ENCODE data around the gene PPOX.

PPOX gene

DNA sequence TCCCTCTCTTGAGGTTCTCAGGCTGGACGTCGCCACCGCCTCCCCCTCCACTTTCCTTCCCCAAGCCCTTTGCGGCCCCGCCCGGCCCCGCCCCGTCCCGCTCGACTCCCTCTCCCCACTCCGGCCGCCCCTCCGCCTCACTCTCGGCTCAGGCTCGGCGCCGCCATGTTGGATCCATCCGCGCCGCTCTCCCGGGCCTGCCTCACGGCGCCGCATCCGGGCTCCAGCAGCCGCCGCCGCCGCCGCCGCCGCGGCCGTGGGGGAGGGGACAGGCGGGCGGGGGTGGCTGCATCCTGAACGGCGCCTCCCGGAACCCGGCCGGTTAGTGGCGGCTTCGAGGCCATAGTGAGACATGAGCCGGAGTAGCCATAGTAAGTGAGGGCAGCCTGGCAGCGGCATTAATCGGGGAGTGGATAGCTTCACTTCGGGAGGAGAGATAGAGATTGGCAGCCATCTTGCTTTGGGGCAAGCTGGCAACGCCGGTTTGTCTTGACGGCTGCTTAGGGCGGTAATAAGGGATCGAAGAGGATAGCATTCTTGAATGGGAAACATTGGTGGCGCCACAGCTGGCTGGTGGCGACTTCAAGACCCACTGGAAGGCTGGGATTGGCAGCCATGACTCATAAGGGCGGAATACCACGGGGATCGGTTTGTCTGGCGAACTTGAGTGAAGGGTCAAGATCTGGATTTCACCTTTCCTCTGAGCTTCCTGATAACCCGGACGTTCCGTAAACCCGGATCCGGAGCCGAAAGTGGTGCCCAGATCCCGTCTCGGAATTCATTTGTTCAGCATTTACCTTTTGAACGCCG, 33.6 kb upstream of the PPOX start, which contains the start of gene DEDD:
TSS of gene DEDD (minus strand) at position 258 of the 810 bp plus-strand sequence. CDS start 8,205 bp downstream, outside the sequence.
- H3K4me1 ChIP-seq (ENCODE audit: control insufficient read depth, insufficient read depth, low read length): peaks cover 5% of the 10 kb centered on the region
- H3K9ac ChIP-seq (ENCODE audit: low read length): peak within 1 kb of the TSS; percentile 93
- no peaks in the 10 kb centered on the region for H3K9me3 ChIP-seq (ENCODE audit: control insufficient read depth, low read length)
- H3K36me3 ChIP-seq (ENCODE audit: control insufficient read depth, insufficient read depth, low read length): peaks cover 3% of the 10 kb centered on the region
- H3K27me3 ChIP-seq (ENCODE audit: control insufficient read depth, insufficient read depth, low read length): no peaks in the 10 kb centered on the region
- H3K4me3 ChIP-seq (ENCODE audit: low read length): peak within 1 kb of the TSS; percentile 74

DNA sequence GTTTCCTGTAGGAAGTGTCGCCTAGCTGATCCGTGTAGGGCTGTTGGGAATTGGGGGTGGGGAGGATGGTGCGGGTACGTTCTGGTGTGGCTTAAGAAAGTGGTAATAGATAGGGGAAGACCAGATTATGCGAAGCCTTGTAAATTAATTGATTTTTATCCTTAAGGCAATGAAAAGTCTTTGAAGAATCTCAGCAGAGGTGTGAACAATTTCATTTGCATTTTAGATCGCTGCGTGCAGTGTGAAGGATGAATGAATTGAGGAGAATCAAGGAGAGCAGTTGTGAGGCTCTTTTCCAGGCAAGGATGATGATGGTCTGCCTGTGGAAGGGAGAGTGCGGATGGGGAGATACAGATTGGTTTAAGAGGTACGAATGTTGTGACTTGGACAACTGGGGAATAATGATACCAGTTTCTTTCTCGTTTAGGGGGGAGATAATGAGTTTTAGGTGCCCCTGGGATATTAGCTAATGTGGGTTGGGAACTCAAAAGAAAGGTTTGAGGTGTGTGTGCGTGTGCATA, 32.9 kb upstream of the PPOX start:
- peak overlapping the region; percentile 93 for H3K9ac ChIP-seq (ENCODE audit: low read length)
- H3K4me1 ChIP-seq (ENCODE audit: control insufficient read depth, insufficient read depth, low read length): peaks cover 5% of the 10 kb centered on the region
- H3K9me3 ChIP-seq (ENCODE audit: control insufficient read depth, low read length): no peaks in the 10 kb centered on the region
- peak overlapping the region; percentile 74 for H3K4me3 ChIP-seq (ENCODE audit: low read length)
- no peaks in the 10 kb centered on the region for H3K36me3 ChIP-seq (ENCODE audit: control insufficient read depth, insufficient read depth, low read length)
- H3K27me3 ChIP-seq (ENCODE audit: control insufficient read depth, insufficient read depth, low read length): no peaks in the 10 kb centered on the region

DNA sequence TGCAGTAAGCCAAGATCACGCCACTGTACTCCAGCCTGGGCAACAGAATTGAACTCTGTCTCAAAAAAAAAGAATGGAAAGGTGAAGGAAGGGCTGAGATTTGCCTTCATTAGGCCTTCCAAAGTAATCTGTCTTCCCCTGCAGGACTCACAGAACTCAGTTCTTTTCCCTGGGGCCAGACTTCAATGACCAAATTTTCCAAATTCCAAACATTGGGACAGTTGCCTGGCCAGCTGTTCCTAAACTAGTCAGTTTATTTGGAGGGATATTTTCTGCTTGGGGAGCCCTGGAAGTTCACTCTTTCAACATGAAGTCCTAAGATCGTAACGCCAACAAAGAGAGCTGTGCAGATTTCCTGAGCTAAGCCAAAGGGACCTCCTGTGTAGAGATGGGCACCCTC, 28.3 kb upstream of the PPOX start:
- Histone ChIP-seq H3K9ac (ENCODE audit: low read length) (no peak overlapping the region), H3K4me1 (ENCODE audit: control insufficient read depth, insufficient read depth, low read length) (peaks cover 5% of the 10 kb centered on the region), H3K27me3 (ENCODE audit: control insufficient read depth, insufficient read depth, low read length) (no peaks in the 10 kb centered on the region), H3K36me3 (ENCODE audit: control insufficient read depth, insufficient read depth, low read length) (no peaks in the 10 kb centered on the region), H3K9me3 (ENCODE audit: control insufficient read depth, low read length) (no peaks in the 10 kb centered on the region), H3K4me3 (ENCODE audit: low read length) (no peak overlapping the region)

DNA sequence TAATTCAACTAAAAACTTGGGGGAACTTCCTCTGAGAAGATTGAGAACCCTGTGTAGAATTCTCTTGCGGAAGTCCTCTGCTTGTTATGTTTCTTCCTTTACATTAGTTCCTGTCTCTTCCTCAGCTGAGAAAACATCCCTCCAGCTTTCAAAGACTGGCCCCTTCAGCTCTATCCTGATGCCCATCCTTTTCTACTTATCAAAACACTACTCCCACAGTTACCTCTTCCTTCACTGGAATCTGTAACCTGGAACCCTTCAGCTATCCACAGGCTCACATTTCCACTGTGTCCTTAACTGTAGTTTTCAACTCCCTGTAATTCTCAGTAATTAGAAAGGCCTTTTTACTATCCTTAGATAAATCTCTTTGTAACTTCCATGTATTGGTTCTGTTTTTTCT, 27.8 kb upstream of the PPOX start:
- H3K4me3 ChIP-seq (ENCODE audit: low read length): no peak overlapping the region
- H3K36me3 ChIP-seq (ENCODE audit: control insufficient read depth, insufficient read depth, low read length): no peaks in the 10 kb centered on the region
- H3K4me1 ChIP-seq (ENCODE audit: control insufficient read depth, insufficient read depth, low read length): peaks cover 5% of the 10 kb centered on the region
- no peak overlapping the region for H3K9ac ChIP-seq (ENCODE audit: low read length)
- no peaks in the 10 kb centered on the region for H3K9me3 ChIP-seq (ENCODE audit: control insufficient read depth, low read length)
- no peaks in the 10 kb centered on the region for H3K27me3 ChIP-seq (ENCODE audit: control insufficient read depth, insufficient read depth, low read length)

DNA sequence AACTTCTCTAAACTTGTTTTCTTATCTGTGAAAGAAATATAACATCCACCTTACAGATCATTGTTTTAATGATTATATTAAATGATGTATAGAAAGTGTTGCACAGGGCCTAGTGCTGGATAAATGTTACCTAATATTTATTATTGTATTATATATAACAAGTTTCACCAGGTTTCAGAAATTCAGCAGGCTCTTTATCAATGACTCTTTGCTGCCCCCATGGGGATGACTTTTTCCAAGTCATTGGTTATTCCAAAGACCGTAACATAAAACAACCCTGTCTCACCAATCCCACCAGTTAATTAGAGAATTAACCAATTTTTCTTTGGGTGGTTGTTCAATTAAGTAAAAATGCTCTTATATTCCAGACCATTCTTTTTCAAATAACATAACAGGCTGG, 26.5 kb upstream of the PPOX start:
- Histone ChIP-seq H3K9ac (ENCODE audit: low read length) (no peak overlapping the region), H3K4me1 (ENCODE audit: control insufficient read depth, insufficient read depth, low read length) (no peaks in the 10 kb centered on the region), H3K27me3 (ENCODE audit: control insufficient read depth, insufficient read depth, low read length) (no peaks in the 10 kb centered on the region), H3K9me3 (ENCODE audit: control insufficient read depth, low read length) (no peaks in the 10 kb centered on the region), H3K36me3 (ENCODE audit: control insufficient read depth, insufficient read depth, low read length) (no peaks in the 10 kb centered on the region), H3K4me3 (ENCODE audit: low read length) (no peak overlapping the region)

DNA sequence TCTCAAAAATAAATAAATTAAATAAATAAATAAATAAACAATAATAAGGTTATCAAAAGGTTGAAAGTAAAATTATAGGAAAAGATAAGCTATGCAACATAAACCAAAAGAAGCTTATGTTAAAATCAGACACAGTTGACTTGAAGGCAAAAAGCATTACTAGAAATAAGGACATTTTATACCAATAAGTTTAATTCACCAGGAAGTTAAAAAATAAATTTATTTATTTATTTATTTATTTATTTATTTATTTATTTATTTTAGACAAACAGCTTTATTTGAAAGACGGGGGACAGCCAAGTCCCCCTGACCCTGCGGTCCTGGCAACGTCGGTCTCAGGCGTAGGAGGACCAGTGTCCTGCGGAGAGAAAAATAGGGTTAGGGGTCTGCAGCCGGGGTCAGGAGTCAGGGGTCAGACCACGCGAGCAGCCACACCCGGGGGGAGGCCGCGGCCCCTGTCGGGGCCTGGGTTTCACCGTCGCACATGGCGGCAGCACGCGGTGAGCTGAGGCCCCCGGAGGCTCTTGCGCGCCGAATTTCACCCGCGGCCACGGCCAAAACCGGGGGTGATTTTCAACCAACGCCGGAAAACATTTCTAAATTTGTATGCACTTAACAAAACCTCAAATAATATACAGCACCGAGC, 25.3 kb upstream of the PPOX start:
- H3K4me1 ChIP-seq (ENCODE audit: control insufficient read depth, insufficient read depth, low read length): no peaks in the 10 kb centered on the region
- H3K36me3 ChIP-seq (ENCODE audit: control insufficient read depth, insufficient read depth, low read length): no peaks in the 10 kb centered on the region
- H3K4me3 ChIP-seq (ENCODE audit: low read length): no peak overlapping the region
- no peaks in the 10 kb centered on the region for H3K9me3 ChIP-seq (ENCODE audit: control insufficient read depth, low read length)
- H3K27me3 ChIP-seq (ENCODE audit: control insufficient read depth, insufficient read depth, low read length): no peaks in the 10 kb centered on the region
- H3K9ac ChIP-seq (ENCODE audit: low read length): no peak overlapping the region

DNA sequence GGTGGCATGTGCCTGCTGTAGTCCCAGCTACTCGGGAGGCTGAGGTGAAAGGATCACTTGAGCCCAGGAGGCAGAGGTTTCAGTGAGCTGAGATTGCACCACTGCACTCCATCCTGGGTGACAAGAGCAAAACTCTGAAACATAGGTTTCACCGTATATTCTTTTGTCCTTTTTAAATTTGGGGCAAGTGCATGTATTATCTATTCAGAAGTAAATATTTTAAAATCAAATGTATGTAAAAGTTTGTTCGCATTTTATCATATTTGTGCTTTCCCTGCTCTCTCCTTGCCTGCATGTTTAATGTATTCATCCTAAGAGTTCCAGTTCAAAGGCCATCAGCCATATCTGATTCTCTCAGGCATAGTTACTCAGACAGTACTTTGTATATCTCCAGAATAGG, 20.4 kb upstream of the PPOX start:
- no peak overlapping the region for H3K4me3 ChIP-seq (ENCODE audit: low read length)
- H3K9me3 ChIP-seq (ENCODE audit: control insufficient read depth, low read length): no peaks in the 10 kb centered on the region
- no peaks in the 10 kb centered on the region for H3K4me1 ChIP-seq (ENCODE audit: control insufficient read depth, insufficient read depth, low read length)
- no peak overlapping the region for H3K9ac ChIP-seq (ENCODE audit: low read length)
- no peaks in the 10 kb centered on the region for H3K36me3 ChIP-seq (ENCODE audit: control insufficient read depth, insufficient read depth, low read length)
- no peaks in the 10 kb centered on the region for H3K27me3 ChIP-seq (ENCODE audit: control insufficient read depth, insufficient read depth, low read length)

DNA sequence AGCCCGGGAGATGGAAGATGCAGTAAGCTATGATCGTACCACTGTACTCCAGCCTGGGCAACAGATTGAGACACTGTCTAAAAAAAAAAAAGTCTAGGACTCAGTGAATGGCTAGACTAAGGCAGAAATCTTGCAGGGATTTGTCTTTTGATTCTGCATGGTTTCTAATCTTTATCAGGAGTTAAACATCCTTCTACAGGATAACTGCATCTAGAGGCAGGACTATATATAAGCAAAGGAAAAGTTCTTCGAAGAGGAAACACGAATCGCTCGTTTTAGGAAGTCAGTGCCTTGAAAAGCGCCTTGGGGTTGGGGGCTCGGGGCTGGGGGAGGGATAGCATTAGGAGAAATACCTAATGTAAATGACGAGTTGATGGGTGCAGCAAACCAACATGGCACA, 13.1 kb upstream of the PPOX start:
- no peak overlapping the region for H3K4me3 ChIP-seq (ENCODE audit: low read length)
- peaks cover 10% of the 10 kb centered on the region for H3K4me1 ChIP-seq (ENCODE audit: control insufficient read depth, insufficient read depth, low read length)
- H3K36me3 ChIP-seq (ENCODE audit: control insufficient read depth, insufficient read depth, low read length): peaks cover 4% of the 10 kb centered on the region
- H3K9ac ChIP-seq (ENCODE audit: low read length): peak overlapping the region; percentile 97
- no peaks in the 10 kb centered on the region for H3K9me3 ChIP-seq (ENCODE audit: control insufficient read depth, low read length)
- no peaks in the 10 kb centered on the region for H3K27me3 ChIP-seq (ENCODE audit: control insufficient read depth, insufficient read depth, low read length)

DNA sequence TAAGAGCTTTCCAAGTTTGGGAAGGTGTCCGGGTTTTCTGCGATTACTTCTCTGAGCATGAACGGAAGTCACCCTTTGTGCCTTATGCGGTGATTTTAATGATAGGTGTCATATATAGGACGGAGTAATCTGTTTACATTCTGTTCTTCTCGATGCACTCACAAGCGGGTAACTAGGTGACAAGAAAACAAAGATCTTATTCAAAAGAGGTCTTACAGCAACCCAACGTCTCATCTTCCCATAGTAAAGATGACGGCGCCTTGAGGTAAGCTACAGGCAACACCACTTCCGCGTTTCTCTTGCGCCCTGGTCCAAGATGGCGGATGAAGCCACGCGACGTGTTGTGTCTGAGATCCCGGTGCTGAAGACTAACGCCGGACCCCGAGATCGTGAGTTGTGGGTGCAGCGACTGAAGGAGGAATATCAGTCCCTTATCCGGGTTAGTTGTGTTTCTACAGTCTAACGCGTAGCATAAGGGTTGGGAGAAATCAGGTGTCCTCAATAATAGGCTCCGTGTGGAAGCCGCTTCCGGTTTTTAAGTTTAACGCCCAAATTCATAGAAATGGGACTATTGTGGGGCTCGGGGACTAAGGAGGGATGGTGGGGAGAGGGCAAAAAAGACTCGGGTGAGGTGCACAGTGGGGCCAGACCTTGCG, 12.4 kb upstream of the PPOX start, which contains the start of gene UFC1:
TSS of gene UFC1 (plus strand) at position 297 of the 656 bp plus-strand sequence. CDS start at position 317, 20 bp downstream.
- Histone ChIP-seq H3K4me1 (ENCODE audit: control insufficient read depth, insufficient read depth, low read length) (peaks cover 15% of the 10 kb centered on the region), H3K36me3 (ENCODE audit: control insufficient read depth, insufficient read depth, low read length) (peaks cover 4% of the 10 kb centered on the region), H3K9ac (ENCODE audit: low read length) (peak within 1 kb of the TSS; percentile 97), H3K4me3 (ENCODE audit: low read length) (peak within 1 kb of the TSS; percentile 87), H3K27me3 (ENCODE audit: control insufficient read depth, insufficient read depth, low read length) (no peaks in the 10 kb centered on the region), H3K9me3 (ENCODE audit: control insufficient read depth, low read length) (no peaks in the 10 kb centered on the region)

DNA sequence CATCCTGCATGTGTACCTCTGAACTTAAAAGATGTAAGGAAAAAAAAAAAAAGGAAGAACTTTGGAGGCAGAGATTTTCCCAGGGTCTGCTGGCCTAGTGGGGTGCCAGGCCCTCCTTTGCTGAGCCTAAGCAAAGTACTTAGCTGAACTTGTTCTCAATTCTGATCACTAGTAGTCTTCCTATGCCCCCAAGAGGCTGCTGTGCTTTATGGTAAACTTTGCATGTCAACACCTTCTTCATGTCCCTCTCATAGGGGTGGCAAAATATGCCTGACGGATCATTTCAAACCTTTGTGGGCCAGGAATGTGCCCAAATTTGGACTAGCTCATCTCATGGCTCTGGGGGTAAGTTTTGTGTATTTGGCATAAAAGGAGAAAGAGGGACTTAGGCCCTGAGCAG, 8.4 kb upstream of the PPOX start:
- H3K9ac ChIP-seq (ENCODE audit: low read length): no peak overlapping the region
- H3K4me3 ChIP-seq (ENCODE audit: low read length): no peak overlapping the region
- H3K27me3 ChIP-seq (ENCODE audit: control insufficient read depth, insufficient read depth, low read length): no peaks in the 10 kb centered on the region
- H3K36me3 ChIP-seq (ENCODE audit: control insufficient read depth, insufficient read depth, low read length): peaks cover 4% of the 10 kb centered on the region
- H3K4me1 ChIP-seq (ENCODE audit: control insufficient read depth, insufficient read depth, low read length): peaks cover 36% of the 10 kb centered on the region
- no peaks in the 10 kb centered on the region for H3K9me3 ChIP-seq (ENCODE audit: control insufficient read depth, low read length)

DNA sequence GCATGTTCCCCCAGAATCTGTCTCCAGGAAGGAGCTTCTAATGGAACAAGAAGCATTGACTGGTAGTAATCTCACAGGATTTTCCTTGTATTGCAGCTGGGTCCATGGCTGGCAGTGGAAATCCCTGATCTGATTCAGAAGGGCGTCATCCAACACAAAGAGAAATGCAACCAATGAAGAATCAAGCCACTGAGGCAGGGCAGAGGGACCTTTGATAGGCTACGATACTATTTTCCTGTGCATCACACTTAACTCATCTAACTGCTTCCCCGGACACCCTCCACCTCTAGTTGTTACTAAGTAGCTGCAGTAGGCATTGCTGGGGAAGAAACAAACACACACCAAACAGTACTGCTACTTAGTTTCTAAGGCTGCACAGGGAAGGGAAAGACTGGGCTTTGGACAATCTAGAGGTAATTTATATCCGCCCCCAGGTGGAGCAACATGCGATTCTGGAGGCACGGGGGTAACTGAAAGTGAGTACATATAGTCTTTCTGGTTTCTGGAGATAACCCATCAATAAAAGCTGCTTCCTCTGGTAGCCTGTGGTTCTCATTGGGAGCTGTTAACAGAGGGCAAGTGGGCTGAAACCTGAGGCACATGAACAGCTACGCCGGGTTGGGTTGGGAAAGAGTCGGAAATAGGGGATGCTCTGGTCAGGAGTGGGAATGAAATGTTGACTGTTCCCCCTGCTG, 7.8 kb upstream of the PPOX start:
- H3K27me3 ChIP-seq (ENCODE audit: control insufficient read depth, insufficient read depth, low read length): no peaks in the 10 kb centered on the region
- no peaks in the 10 kb centered on the region for H3K9me3 ChIP-seq (ENCODE audit: control insufficient read depth, low read length)
- peaks cover 36% of the 10 kb centered on the region for H3K4me1 ChIP-seq (ENCODE audit: control insufficient read depth, insufficient read depth, low read length)
- peak overlapping the region; percentile 90 for H3K4me3 ChIP-seq (ENCODE audit: low read length)
- H3K36me3 ChIP-seq (ENCODE audit: control insufficient read depth, insufficient read depth, low read length): peaks cover 4% of the 10 kb centered on the region
- H3K9ac ChIP-seq (ENCODE audit: low read length): peak overlapping the region; percentile 87

Data from mucosa of stomach (tissue), 1 donor.